ENCODE data around the gene C15orf39.
"Not testable (repeated sequence)": the region's sequence is repeated elsewhere in the genome, so short reads cannot be mapped to it uniquely, and the experiment has no call there.

Gene C15orf39

DNA sequence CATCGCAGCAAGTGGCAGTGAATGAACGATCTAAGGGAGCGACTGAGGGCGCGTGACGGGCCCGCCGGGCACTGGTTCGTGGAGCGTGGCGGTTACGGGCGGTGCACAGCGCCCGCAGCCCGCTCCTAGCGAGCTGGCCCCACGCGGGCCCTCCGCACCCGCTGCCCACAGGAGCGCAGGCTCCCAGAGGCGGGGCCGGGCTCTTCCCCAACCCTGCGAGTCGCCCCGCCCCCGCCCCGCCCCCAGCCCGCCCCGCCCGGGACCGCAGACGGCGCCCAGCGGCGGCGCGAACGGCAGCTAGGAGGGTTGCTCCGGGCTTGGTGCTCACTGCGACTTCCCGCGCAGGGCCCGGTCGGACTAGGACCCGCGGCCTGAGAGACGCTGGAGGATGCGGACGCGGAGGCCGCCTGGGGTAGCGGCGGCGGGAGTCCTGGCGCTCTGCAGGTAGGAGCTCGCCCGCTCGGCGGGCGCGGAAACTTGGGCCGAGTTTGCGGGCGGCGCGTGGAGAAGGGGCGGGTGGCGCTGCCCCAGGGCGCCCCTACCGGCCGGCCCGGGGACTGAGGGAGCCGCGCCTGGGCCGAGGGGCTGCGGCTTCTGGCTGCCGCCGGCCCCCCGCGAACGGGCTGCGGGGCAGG, at the start of gene C15orf39:
Gene C15orf39, plus strand, starts transcription at position 267 of the 635 bp plus-strand sequence. CDS start 4,167 bp downstream, outside the sequence.
- no peak for DNase-seq

DNA sequence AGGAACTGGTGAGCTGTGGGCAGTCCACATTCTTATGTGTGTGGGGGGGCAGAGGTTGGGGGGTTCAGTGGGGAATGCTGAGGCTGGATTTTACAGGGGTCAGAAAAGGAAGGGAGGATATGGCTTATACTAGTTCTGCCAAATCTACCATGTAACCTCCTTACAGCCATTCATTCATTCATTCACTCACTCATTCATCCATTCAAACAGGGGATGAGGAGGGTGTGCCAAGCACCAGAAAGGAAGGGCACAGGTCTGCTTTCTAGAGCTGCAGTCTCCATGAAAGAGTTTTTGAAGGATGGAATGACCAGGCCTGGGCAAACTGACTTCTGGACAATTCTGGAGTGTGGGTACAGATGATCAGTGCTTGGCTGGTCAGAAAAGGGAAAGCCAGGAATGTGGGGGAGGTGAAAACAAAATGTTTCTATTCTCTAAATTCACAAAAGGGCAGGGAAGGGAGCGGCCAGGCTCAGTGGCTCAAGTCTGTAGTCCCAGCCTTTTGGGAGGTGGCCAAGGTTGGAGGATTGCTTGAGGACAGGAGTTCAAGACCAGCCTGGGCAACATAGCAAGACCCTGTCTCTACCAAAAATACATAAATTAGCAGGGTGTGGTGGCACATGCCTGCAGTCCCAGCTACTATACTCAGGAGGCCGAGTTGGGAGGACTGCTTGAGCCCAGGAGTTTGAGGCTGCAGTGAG, 49.2 kb upstream of the C15orf39 start:
- DNase-seq: no peak

DNA sequence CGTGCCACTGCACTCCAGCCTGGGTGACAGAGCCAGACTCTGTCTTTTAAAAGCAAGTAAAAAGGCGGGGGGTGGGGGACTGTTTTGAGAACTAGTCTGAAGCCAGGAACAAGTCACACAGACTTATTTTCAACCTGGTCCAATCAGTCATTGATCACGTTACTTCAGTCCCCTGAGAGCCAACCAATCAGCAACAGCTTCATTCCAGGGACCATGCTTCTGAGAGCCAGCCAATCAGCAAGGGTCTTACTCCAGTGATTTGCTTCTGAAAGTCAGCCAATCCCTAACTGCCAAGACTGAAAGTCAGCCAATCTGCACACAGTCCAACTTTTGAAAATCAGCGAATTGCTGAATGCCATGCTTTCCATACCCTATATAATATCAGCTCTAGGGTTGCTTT, 48.6 kb upstream of the C15orf39 start:
- no peak for DNase-seq

GRCh38 chr15:75153565-75154276, 48.0 kb upstream of the C15orf39 start:
- DNase-seq: no peak

DNA sequence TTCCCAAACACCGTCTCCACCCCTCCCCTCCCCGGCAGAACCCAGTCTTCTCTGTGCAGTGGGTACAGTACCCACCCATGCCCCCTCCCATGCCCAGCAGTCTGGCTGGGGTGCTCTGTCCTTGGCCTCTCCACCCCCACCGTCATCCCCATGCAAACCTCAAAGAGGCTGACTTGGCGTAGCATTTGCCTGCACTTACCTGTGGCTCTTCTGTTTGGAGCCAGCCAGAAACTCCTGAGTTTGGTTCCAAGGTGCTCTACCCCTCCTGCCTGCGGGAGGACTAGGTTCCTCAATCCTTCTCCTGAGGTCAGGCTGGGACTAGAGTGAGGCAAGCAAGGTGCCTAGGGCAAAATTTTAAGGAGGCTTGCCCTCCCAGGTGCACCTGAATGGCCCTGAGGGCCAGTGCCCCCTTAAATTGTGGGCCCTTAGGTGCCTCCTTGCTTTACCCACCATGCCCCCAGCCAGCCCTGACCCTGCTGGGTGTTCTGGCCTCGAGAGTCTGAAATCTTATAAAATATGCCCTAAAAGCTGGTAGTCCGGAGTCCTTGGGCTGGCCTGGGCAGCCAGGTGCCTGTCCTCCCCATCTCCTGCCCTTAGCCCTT, 47.1 kb upstream of the C15orf39 start:
- no peak for DNase-seq

GRCh38 chr15:75156326-75157215, 45.1 kb upstream of the C15orf39 start:
- DNase-seq: no peak

GRCh38 chr15:75158402-75158801, 43.3 kb upstream of the C15orf39 start:
- DNase-seq: no peak

GRCh38 chr15:75159244-75159643, 42.4 kb upstream of the C15orf39 start:
- no peak for DNase-seq

GRCh38 chr15:75161106-75161916, 40.4 kb upstream of the C15orf39 start:
- no peak for DNase-seq

DNA sequence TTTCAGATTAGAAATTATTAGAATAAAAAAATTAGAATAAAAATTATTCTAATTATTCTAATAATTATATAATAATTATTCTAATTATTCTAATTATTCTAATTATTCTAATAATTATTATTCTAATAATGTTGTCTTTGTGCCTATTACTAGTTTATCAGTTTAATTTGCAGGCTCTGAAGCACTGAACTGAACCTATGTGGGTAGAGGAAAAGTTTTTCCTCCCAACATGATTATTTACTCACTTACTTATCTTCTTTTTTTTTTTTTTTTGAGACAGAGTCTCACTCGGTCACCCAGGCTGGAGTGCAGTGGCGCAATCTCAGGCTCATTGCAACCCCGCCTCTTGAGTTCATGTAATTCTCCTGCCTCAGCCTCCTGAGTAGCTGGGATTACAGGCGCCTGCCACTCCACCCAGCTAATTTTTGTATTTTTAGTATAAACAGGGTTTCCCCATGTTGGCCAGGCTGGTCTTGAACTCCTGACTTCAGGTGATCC, 39.7 kb upstream of the C15orf39 start:
- DNase-seq: no peak

GRCh38 chr15:75163150-75163564, 38.5 kb upstream of the C15orf39 start:
- DNase-seq: no peak

DNA sequence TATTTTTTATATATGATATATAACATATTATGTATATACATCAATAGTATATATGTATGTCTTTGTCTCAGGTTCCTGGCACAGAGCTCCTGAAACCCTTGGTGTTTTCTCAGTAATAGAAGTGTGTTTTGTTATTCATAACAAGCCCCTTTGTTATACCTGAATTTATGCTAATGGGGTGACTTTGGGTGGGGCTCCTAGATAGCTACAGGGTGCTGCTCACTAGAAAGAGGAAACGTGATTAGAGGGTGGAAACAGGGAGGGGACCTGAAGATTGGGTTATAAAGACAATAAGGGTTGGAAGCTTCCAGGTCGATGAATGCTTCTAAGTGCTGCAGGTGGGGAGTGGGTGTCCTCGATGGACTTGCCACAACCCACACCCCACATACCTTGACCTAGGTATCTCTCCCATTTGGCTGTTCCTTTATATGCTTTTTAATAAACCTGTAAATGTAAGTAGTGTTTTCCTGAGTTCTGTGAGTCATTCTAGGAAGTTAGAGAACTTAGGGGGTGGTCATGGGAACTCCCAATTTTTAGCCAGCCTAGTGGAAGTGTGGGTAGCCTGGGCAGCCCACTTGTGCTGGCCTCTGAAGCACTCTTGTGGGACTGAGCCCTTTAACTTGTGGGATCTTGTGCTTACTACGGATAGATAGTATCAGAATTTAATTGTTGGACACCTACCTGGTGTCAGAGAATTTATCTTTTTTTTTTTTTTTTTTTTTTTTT, 36.9 kb upstream of the C15orf39 start:
- DNase-seq: no peak

DNA sequence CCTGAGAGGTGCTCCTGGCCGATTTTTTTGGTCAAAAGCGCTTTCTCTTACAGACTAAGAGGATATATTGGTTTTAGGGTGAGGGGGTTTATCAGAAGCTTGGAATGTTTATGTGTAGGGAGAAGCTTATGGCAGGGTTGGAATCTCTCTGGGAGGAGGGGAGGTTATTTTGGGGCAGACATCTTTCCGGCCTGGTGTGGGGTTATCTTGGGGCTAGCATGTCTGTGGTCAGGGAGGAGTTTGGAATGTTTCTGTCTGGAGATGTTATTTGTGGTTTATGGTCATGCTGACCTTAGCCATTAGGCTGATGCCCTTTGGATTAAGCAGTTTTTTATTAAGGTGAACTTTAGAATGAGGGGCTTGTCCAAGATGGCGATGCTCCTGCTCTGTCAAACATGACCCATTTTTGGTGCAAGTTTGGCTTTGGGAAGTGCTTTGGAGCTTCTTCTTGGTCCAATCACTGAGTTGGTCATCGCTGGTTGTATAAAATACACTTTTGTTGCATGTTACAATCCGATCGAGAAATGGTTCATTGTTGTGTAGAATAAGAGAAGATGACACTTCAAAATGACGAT, 35.1 kb upstream of the C15orf39 start:
- DNase-seq: not testable (repeated sequence)

- DNase-seq: no peak
Observed at GRCh38 chr15:75167588-75168350, 33.9 kb upstream of the C15orf39 start.

GRCh38 chr15:75168374-75168773, 33.3 kb upstream of the C15orf39 start:
- no peak for DNase-seq

GRCh38 chr15:75170203-75170602, 31.5 kb upstream of the C15orf39 start:
- DNase-seq: no peak

DNA sequence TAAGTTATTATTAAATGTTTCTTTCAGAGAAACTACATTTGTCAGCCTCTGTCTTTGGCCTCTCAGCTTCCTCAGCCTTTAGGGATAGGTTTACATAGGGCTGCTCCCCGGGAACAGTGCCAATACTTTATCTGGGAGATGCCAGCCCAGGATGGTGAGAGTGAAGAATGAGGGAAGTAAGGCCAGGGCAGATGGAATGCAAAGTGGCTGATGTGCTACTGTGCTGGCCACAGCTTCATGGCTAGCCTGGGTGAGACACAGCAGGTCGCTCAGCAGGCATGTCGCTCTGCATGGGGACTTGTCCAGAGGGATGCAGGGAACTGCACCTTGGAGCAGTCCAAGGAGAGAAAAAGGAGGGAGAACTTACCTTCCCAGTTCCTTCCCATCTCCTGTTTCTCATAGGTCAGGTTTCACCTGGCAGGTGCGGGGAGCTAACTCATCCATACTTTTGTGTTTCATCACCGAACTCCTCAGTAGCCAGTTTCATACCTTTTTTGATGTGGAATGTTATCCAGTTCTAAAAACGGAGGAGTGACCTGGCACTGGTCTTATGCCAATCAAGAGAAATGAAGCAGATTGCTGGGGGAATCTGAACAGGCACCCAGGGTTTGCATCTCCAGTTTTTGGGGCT, 30.9 kb upstream of the C15orf39 start:
- DNase-seq: no peak

GRCh38 chr15:75171408-75171807, 30.3 kb upstream of the C15orf39 start:
- DNase-seq: no peak

DNA sequence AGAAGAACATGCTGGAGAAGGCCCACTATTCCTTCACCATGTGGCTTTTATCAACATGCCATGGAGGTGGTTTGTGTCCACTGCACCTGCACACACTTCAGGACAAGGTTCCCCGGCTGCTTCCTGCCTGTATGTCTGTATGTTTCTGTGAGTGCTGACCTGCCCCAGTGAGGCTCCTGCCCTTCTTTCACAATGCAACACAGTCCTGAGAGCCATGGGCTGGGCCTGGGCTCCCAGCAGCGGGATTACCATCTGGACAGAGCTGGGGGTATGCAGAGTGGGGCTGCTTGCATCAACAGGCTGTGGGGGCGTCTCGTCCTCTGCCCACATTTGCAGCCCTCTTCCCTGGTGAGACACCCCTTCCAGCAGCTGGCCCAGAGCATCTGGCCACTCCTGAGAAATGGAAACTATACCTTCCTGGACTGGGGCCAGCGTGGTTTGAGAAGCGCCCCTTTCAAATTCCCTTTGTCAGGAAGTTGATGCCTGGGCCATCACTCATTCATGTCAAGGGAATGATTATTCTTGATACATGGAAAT, 29.3 kb upstream of the C15orf39 start:
- DNase-seq: no peak

Data from cerebellar nuclear complex (tissue), 1 donor.